Ovary (tissue), 9 donors: ENCODE measurements around the gene STAB1. TPM values are rescaled to one million over a fixed set of nuclear protein-coding genes. Genes with fewer than 3 reads are reported as not detected.
A peak's percentile ranks its signal among the peaks of the same experiment; 100 is the strongest.

Experiments
- DNase-seq, 5 donors: peaks; one replicate each; pipeline ENCODE4 v3.0.0-alpha.2; 2019 to 2020
- H3K27ac ChIP-seq, 2 donors: fragments of 200-600 bp; one replicate each; pipeline versions ENCODE4 v1.5.1 to v1.8.0; 2019 to 2022
- H3K27me3 ChIP-seq: fragments of 200-600 bp; one replicate; pipeline ENCODE4 v1.8.0; 2022
- H3K36me3 ChIP-seq: fragments of 200-600 bp; sonication (generic); one replicate; pipeline ENCODE4 v1.5.1; 2019
- H3K4me1 ChIP-seq: one replicate; pipeline ENCODE4 v1.8.1; 2013; ENCODE audit warnings: mild to moderate bottlenecking, moderate library complexity; ENCODE audit not compliant: insufficient read depth
- H3K4me3 ChIP-seq: fragments of 200-600 bp; sonication (generic); one replicate; pipeline ENCODE4 v1.5.1; 2017
- H3K9me3 ChIP-seq, 2 donors: fragments of 200-600 bp in 1 of 2; sonication (generic) in 1 of 2; one replicate each; pipeline versions ENCODE4 v1.5.1 to v1.8.1; 2013 to 2019; ENCODE audit warnings: mild to moderate bottlenecking in 1 of 2, moderate library complexity in 1 of 2
- CTCF ChIP-seq, 3 donors: fragments of 450-650 bp in 2 of 3; fragments of 200-600 bp in 1 of 3; IDR thresholded peaks; one replicate each; pipeline versions ENCODE4 v1.5.1 to v1.8.0; 2016 to 2022; ENCODE audit warnings: antibody characterized with exemption in 3 of 3, mild to moderate bottlenecking in 1 of 3
- EP300 ChIP-seq: sonication (generic); formaldehyde crosslinking; IDR thresholded peaks from one replicate; pipeline ENCODE4 v1.6.1; 2017; ENCODE audit warnings: antibody characterized with exemption
- POLR2A ChIP-seq: fragments of 450-650 bp; IDR thresholded peaks from one replicate; pipeline ENCODE4 v1.6.1; 2017; ENCODE audit warnings: antibody characterized with exemption, mild to moderate bottlenecking, moderate library complexity
- WGBS, 3 donors: extraction: QIAGEN DNeasy Blood & Tissue Kit in 1 of 3; methylation state at CpG; one replicate each; pipeline versions ENCODE4 v1.1.5 to v1.1.7; 2013 to 2017; 5-methylcytosine and 5-hydroxymethylcytosine counted together
- intact Hi-C, 4 donors: fragments of 100-400 bp; cut with DNase I; formaldehyde crosslinking; loops; one replicate each; pipeline versions ENCODE4 v1.11.0 to v1.15.1; 2022 to 2023
- polyA plus RNA-seq, 2 donors: library from polyadenylated mRNA; stranded (reverse); fragments of 200-250 nt in 1 of 2; fragments of 350-450 nt in 1 of 2; fragmentation: Illumina TruSeq in 1 of 2; extraction: RNeasy Lipid Tissue Mini Kit (QIAGEN cat#74804) in 1 of 2; gene quantifications; one replicate each; pipeline ENCODE4 v1.2.3, GENCODE V29; 2013 to 2014
- total RNA-seq, 7 donors: library from RNA; depleted of rRNA in 2 of 7; stranded (reverse); fragments of >200 nt in 2 of 7; fragmentation: NEBNext Ultra II Directional in 3 of 7; extraction: Animal tissue kit (Norgen Biotek cat#: 25700) in 3 of 7; gene quantifications; one replicate each; pipeline versions ENCODE4 v1.1.0 to v1.2.4, GENCODE V29; 2016 to 2023
- donor health status: DM: no; HTN: no; CAD: no; lungs with moderate emphysema.
- donor health status: DM: no; HTN: no; CAD: no.
- donor health status: Bipolar disorder and iron deficiency.
- donor health status: DM: yes; HTN: yes; CAD: no.
- donor health status: DM: no; HTN: no; CAD: no.
- donor health status: DM: yes; HTN: yes; CAD: no.

STAB1 gene
- total and polyA plus RNA-seq, 9 donors: 21.4 to 114 (median 47.5) TPM

GRCh38 chr3:52536369-52537164 is 41.4 kb downstream of the STAB1 start, which contains the start of gene UQCC5:
Gene UQCC5 (plus strand): TSS chr3:52536605. CDS start chr3:52536756, 151 bp downstream.
- 1% methylated on average over 52 to 65 of the region's 65 CpGs for WGBS, 3 donors
- no peaks in the 10 kb centered on the region for H3K27me3 ChIP-seq
- H3K36me3 ChIP-seq: no peaks in the 10 kb centered on the region
- peak within 1 kb of the TSS; percentile 60 for H3K4me3 ChIP-seq
- peak; percentile 96 to 98 (median 97) for DNase-seq
- H3K27ac ChIP-seq: peak within 1 kb of the TSS in 1 of 2 donors; percentile 16
- H3K9me3 ChIP-seq: no peaks in the 10 kb centered on the region
- intact Hi-C loops: loop anchor here in 2 of 4 donors (10.0 kb wide), 2 partner anchors 148 to 168 kb away; partner anchors contain the start of genes GLT8D1 (in 1 of the 2), GNL3 (in 1 of the 2), PBRM1 (in 1 of the 2) and SPCS1 (in 1 of the 2)
- TF ChIP-seq EP300 (no peak), POLR2A (peak; percentile 98)
- peaks cover 25% of the 10 kb centered on the region for H3K4me1 ChIP-seq

- no peak for DNase-seq
- TF ChIP-seq CTCF (IDR thresholded peaks at IDR 0.05) (no peak), POLR2A (no peak), EP300 (no peak)
- 0 to 2% (median 1%) methylated on average over 6 of the region's 6 CpGs for WGBS, 3 donors
- peak overlapping the region; percentile 60 for H3K4me3 ChIP-seq
- no peaks in the 10 kb centered on the region for H3K9me3 ChIP-seq
- H3K27me3 ChIP-seq: no peaks in the 10 kb centered on the region
- peak overlapping the region in 1 of 2 donors; percentile 16 for H3K27ac ChIP-seq
- no peaks in the 10 kb centered on the region for H3K36me3 ChIP-seq
- intact Hi-C loops: loop anchor here in 2 of 4 donors (10.0 kb wide), 2 partner anchors 148 to 168 kb away; partner anchors contain the start of genes GLT8D1 (in 1 of the 2), GNL3 (in 1 of the 2), PBRM1 (in 1 of the 2) and SPCS1 (in 1 of the 2)
- peaks cover 25% of the 10 kb centered on the region for H3K4me1 ChIP-seq
Measured at GRCh38 chr3:52537165-52537620, 42.1 kb downstream of the STAB1 start.

- intact Hi-C loops: loop anchor here in 2 of 4 donors (10.0 kb wide), 2 partner anchors 147 to 167 kb away; partner anchors contain the start of genes GLT8D1 (in 1 of the 2), GNL3 (in 1 of the 2), PBRM1 (in 1 of the 2) and SPCS1 (in 1 of the 2)
- peak overlapping the region; percentile 60 for H3K4me3 ChIP-seq
- DNase-seq: no peak
- peaks cover 22% of the 10 kb centered on the region for H3K4me1 ChIP-seq
- H3K36me3 ChIP-seq: no peaks in the 10 kb centered on the region
- WGBS, 3 donors: 62 to 69% (median 63%) methylated on average over 7 of the region's 7 CpGs
- H3K9me3 ChIP-seq: no peaks in the 10 kb centered on the region
- TF ChIP-seq CTCF (IDR thresholded peaks at IDR 0.05): no peak
- no peak for TF ChIP-seq POLR2A
- TF ChIP-seq EP300: no peak
- H3K27me3 ChIP-seq: no peaks in the 10 kb centered on the region
- H3K27ac ChIP-seq: peak overlapping the region in 1 of 2 donors; percentile 16
Measured at GRCh38 chr3:52537726-52538421, 42.7 kb downstream of the STAB1 start.

- intact Hi-C loops: loop anchor here in 2 of 4 donors (10.0 kb wide), 2 partner anchors 146 to 166 kb away; partner anchors contain the start of genes GLT8D1 (in 1 of the 2), GNL3 (in 1 of the 2), PBRM1 (in 1 of the 2) and SPCS1 (in 1 of the 2)
- WGBS, 3 donors: 89 to 92% (median 89%) methylated on average over 5 of the region's 5 CpGs
- H3K4me1 ChIP-seq: peaks cover 19% of the 10 kb centered on the region
- no peaks in the 10 kb centered on the region for H3K9me3 ChIP-seq
- no peak overlapping the region for H3K4me3 ChIP-seq
- no peaks in the 10 kb centered on the region for H3K36me3 ChIP-seq
- TF ChIP-seq EP300: no peak
- TF ChIP-seq CTCF (IDR thresholded peaks at IDR 0.05): no peak
- no peak for TF ChIP-seq POLR2A
- peak overlapping the region in 1 of 2 donors; percentile 29 for H3K27ac ChIP-seq
- H3K27me3 ChIP-seq: no peaks in the 10 kb centered on the region
- no peak for DNase-seq
Measured at GRCh38 chr3:52539010-52539653, 44.0 kb downstream of the STAB1 start.
